GM10847 (cell line): Measurements from ENCODE around the gene PDGFRB.

ENCODE experiments used
- POLR2A ChIP-seq: IDR thresholded peaks from 2 replicates; pipeline ENCODE4 v1.6.1; 2011; ENCODE audit not compliant: insufficient read length; ENCODE audit errors: extremely low read depth

PDGFRB gene

DNA sequence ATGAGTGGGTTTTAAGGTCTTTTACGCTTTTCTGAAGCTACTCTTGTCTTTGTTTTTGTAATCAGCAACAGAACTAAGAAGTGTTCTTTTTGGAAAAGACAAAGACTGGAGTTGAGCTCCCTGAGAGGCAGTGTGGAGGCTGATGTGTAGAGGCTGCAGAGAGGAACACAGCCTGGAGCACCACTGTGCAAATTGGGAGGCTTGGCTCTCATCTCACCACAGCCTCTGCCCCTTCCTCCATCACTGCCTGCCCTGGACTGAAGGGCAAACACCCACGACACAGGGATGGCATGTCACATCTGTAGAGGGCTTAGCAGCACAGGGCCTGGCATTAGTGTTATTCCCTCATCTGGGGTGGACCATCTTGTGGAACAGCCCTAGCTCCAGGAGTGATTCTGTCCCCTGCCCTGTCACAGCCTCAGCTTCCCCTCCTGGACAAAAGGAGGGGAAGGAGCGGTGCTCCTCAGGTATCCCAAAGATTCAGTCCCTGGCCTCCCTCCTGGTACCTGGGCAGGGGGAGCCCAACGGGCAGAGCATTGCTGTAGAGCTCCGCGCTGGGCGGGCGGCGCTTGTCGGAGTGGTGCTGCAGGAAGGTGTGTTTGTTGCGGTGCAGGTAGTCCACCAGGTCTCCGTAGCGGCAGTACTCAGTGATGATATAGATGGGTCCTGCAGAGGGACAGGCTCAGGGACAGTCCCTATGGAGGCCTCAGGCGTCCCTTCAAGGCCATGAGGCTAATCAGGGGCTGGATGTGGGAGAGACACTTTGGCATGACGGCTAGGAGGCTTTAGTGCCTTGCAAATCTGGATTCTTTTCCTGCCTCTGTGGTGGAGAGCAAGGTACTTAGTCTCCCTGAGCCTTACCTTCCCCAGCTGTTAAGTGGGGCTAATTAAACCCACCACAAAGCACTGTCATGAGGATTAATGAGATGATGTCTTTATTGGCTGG is 32.8 kb downstream of the PDGFRB start:
- TF ChIP-seq POLR2A = no peak

DNA sequence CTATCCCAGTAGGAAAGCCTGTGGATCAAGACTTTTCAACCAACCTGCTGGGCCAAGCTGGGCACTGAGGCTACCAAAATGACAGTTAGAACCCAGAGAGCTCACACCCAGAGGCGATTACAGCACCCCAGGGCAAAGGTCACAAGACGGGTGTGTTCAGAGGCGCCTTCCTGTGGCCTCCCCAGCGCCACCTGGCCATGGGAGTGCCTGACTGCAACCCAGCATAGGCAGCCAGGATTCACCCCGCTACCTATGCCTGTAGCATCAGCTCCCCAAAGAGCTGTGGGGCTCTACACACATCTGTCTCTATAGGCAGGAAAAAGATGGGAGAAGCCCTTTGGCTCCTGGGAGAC is 33.5 kb downstream of the PDGFRB start:
- TF ChIP-seq POLR2A = no peak

GRCh38 chr5:150121448-150122157 is 34.0 kb downstream of the PDGFRB start:
- TF ChIP-seq POLR2A = no peak

GRCh38 chr5:150120617-150121447 is 34.8 kb downstream of the PDGFRB start:
- no peak for TF ChIP-seq POLR2A

DNA sequence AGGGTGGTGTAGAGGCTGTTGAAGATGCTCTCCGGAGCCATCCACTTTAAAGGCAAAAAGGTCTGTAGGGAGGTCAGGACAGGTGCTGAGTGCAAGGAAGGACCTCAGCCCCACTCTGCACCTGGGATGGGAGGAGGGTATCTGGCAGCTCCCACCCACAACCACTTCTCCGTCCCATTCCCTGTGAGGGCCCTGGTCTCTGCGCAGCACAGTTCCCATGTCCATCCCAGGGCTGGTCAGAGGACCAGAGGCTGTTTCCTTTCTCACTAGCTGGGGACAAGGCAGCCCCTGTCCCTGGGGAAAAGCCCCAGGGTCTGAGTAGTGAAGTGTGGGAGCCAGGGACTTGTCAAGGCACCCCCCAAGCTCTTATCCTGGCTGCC is 35.6 kb downstream of the PDGFRB start:
- TF ChIP-seq POLR2A = no peak

- no peak for TF ChIP-seq POLR2A
Measured at GRCh38 chr5:150119421-150120061, 36.1 kb downstream of the PDGFRB start.

DNA sequence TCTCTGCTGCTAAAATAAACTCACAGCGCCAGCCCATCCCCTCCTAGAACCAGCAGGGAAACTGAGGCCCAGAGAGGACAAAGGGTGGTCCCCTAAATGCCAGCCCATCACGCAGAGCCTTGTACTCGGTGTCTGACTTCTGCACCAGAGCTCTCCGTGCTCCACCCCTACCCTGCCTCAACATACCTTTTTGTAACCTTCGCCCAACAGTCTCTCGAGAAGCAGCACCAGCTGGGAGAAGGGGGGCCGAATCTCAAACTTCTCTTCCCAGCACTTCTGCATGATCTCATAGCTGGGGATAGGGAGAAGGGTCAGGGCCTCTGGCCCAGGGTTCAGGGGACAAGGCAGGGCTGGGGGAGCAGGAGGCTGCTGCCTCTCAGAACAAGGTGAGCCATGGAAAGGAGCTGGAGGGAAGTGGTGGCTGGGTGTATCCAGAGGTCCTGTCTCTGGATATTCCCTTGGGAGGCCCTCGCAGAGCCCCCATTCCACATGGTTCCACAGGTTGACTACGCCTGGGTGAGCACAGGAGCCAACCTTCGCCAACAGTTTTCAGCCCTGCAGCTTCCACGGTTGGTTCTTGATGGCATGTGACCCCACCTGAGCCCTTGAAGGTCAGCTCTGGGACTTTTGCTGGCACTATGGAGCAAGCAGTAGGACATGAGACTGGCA is 37.0 kb downstream of the PDGFRB start:
- no peak for TF ChIP-seq POLR2A

- no peak for TF ChIP-seq POLR2A
Measured at GRCh38 chr5:150117945-150118560, 37.6 kb downstream of the PDGFRB start.

GRCh38 chr5:150116667-150117400 is 38.8 kb downstream of the PDGFRB start:
- TF ChIP-seq POLR2A = no peak

DNA sequence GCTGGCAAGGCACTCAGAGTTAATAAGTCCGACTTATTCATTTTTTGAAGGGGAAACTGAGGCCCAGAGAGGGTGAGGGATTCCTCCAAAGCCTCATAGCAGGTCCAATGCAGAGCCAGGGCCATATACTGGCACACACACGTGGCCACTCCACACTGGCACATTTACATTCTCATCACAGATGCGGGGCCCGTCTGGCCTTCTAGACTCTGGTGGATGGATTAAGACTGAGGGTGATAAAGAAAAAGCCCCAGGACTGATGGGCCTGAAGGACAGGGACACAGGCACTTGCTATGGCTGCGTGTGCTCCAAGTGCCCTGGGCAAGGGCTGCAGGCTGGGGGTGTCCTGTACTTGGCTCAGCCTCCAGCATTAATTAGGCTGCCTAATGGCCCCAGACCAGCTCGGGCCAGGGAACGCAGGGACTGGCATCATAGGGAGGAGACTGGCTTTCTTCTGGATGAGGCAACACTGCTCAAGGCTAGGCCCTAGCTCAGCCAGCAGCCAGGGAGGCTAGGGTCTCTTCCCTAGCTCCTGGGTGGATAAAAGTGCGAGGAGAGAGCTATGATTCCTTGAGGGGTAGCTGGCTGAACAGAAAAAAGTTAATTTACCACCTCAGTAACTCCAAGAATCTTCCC is 40.8 kb downstream of the PDGFRB start:
- no peak for TF ChIP-seq POLR2A

DNA sequence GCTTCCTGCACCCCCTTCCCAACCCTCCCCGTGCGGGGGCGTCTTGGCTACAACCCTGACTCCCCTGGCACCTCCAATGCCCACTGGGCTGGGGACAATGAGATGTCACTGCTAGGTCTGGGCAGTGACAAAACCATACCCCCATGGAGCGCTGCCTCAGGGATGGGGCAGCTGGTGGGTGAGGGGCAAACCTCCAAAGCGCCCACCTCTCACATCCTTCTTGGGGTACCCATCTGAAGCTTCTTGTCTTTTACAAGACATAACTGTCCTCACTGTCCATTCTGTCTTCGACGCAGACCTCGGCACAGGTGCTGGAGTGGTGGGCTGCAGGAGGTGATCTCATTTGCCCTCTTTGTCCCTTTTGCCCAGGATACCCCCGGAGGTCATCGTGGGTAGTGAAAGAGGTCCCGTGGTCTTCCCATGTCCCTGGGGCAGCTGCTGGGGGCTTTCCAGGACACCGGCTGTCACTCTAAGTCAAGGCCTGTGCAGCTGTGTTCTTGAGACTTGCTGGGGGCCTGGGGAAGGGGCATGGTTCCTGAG is 41.5 kb downstream of the PDGFRB start:
- no peak for TF ChIP-seq POLR2A

DNA sequence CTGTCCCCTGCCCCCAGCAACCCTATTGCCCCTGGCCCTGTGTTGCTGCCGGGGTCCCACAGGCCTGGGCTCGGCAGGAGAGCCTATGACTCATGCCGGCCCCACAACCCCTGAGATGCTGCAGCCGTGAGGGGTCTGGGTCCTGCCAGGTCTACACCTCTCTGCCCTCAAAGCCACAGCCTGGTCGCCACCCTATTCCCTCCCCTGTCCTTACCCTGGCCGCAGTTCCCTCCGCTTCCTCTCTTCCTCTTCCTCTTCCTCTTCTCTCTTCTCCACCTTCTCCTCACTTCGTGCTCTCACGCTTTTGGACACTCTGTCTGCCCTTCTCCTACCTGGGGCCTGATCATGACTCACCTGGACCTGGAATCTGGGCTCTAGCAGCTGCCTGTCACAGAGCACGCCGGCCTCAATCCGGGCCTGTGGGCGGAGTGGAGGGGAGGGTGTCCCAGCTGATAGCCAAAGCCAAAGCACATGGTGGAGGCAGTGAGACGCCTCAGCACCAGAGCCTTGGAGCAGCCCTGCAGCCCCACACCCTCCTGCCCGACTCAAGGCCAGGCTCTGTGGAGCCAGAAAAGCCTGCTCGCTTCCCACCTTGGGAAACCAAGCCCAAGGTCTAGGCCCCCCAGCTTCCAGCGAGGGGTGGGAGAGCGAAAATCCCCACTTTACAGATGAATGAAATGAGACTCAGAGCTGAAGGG is 42.4 kb downstream of the PDGFRB start:
- TF ChIP-seq POLR2A = no peak
